Brain microvascular endothelial cell (primary cell): ENCODE measurements around the gene SLC49A4.

ENCODE experiments used
- DNase-seq: peaks from one replicate; pipeline ENCODE4 v3.0.0-alpha.2; 2020
- H3K27ac ChIP-seq: fragments of 250-450 bp; sonication (Bioruptor Pico); 2 replicates; pipeline ENCODE4 v1.5.1; 2020; ENCODE audit warnings: mild to moderate bottlenecking, moderate library complexity
- H3K27me3 ChIP-seq: fragments of 250-450 bp; sonication (Bioruptor Pico); replicated peaks from 2 replicates; pipeline ENCODE4 v1.5.1; 2020; ENCODE audit warnings: mild to moderate bottlenecking
- H3K36me3 ChIP-seq: fragments of 250-450 bp; sonication (Bioruptor Pico); replicated peaks from 2 replicates; pipeline ENCODE4 v1.5.1; 2020; ENCODE audit warnings: mild to moderate bottlenecking
- H3K4me3 ChIP-seq: 2 replicates; pipeline ENCODE4 v1.5.1; 2011; ENCODE audit warnings: low read depth, mild to moderate bottlenecking, control low read depth, low read length, moderate library complexity
- in situ Hi-C: cut with HindIII; loops from 2 replicates; pipeline ENCODE4 v1.10.0; 2017; ENCODE audit warnings: low sequenced_read_pairs, low pct_ligation_motif_present
- TF ChIP-seq, protein P1 (sequence below): IDR thresholded peaks from 2 replicates; pipeline ENCODE4 v1.5.1; 2011; ENCODE audit warnings: low read depth, mild to moderate bottlenecking, moderate library complexity, low read length, control low read depth, inconsistent platforms; ENCODE audit errors: missing control alignments

The SLC49A4 gene

GRCh38 chr3:122777563-122777962, 17.3 kb upstream of the SLC49A4 start:
- H3K4me3 ChIP-seq = no peak overlapping the region
- TF ChIP-seq, protein P1, sequence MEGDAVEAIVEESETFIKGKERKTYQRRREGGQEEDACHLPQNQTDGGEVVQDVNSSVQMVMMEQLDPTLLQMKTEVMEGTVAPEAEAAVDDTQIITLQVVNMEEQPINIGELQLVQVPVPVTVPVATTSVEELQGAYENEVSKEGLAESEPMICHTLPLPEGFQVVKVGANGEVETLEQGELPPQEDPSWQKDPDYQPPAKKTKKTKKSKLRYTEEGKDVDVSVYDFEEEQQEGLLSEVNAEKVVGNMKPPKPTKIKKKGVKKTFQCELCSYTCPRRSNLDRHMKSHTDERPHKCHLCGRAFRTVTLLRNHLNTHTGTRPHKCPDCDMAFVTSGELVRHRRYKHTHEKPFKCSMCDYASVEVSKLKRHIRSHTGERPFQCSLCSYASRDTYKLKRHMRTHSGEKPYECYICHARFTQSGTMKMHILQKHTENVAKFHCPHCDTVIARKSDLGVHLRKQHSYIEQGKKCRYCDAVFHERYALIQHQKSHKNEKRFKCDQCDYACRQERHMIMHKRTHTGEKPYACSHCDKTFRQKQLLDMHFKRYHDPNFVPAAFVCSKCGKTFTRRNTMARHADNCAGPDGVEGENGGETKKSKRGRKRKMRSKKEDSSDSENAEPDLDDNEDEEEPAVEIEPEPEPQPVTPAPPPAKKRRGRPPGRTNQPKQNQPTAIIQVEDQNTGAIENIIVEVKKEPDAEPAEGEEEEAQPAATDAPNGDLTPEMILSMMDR = no peak
- no peaks in the 10 kb centered on the region for H3K27me3 ChIP-seq
- no peaks in the 10 kb centered on the region for H3K36me3 ChIP-seq
- in situ Hi-C loops = no loop called here
- no peak overlapping the region for H3K27ac ChIP-seq
- DNase-seq = no peak

DNA sequence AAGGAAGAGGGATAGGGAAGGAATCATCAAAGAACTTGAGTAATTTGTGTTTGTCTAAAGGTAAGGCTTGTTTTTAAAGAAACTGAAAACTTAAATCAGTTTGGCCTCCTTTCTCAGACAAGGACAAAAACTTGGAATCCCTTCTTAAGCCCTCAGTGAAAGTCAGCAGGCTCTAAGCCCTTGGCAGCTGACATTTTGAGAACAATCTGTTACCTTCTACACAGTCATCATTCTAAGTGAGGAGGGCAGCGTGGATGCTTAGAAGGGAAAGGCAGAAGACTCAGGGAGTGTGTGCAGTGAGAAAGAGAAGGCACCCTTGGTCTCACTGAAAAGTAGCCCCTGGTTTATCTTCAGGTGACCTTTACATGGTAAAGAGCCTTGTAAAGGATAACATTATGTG, 12.1 kb upstream of the SLC49A4 start:
- TF ChIP-seq, protein P1 = no peak
- in situ Hi-C loops = no loop called here
- Histone ChIP-seq H3K27ac (no peak overlapping the region), H3K4me3 (no peak overlapping the region), H3K27me3 (no peaks in the 10 kb centered on the region), H3K36me3 (no peaks in the 10 kb centered on the region)
- DNase-seq = no peak

DNA sequence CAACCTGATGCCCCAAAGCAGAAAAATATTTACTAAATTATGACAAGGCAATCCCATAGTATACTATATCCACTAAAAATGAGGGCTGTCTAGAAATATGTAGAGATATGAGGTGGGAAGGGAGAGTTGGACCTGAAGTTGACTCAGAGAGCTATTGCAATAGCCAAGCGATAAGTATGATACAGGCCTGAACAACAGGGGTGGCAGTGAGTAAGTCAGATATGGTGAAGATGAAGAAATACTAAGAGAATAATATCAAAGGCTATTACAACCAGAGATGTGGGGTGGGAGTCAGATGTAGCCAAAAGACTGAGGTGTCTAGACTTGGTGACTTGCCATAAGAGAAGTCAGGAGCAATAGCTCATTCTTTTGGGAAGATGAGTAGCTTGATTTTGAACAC, 10.4 kb upstream of the SLC49A4 start:
- H3K27ac ChIP-seq = no peak overlapping the region

DNA sequence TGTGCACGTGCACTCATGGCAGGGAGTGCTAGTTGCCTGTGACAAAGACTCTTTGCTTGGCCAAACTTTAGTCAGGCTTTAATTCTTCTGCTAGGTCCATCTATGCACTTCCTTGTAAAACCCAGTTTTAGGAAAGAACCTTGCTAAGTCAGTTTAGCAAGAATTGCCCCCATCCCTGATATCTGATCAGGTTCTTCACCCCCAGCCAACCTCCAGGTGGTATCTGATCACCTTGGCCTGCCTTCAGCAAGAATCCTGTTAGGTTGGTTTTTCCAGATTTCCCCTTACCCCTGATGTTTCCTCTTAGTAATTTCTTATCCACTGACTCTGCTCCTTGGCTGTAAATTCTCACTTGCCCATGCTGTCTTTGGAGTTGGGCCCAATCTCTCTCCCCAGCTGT, 9.6 kb upstream of the SLC49A4 start:
- TF ChIP-seq, protein P1 = no peak
- no peaks in the 10 kb centered on the region for H3K36me3 ChIP-seq
- H3K27ac ChIP-seq = no peak overlapping the region
- no peak overlapping the region for H3K4me3 ChIP-seq
- DNase-seq = no peak
- no peaks in the 10 kb centered on the region for H3K27me3 ChIP-seq
- in situ Hi-C loops = no loop called here

More for the DNA sequence above, 10.4 kb upstream of the SLC49A4 start:
- in situ Hi-C loops = no loop called here
- no peaks in the 10 kb centered on the region for H3K36me3 ChIP-seq
- TF ChIP-seq, protein P1 = no peak
- no peak overlapping the region for H3K4me3 ChIP-seq
- H3K27me3 ChIP-seq = no peaks in the 10 kb centered on the region
- DNase-seq = peak; percentile 73

DNA sequence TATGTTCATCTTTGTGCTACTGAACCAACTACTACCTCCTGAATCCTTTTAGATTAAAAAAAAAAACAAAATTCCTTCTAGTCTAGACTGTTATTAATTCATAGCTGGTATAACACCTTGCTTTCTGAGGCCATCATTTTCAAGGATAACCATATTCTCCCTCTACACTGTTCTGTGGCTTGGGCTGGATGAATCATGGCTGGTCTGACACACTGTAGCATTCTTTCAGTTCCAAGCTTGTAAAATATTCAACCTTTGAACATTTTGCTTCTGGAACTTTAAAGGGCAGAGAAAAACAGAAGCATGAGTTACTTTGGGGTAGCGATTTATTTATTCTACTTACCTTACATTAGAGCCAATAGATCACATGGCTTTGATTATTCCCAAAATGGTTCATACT, 8.8 kb upstream of the SLC49A4 start:
- no peaks in the 10 kb centered on the region for H3K27me3 ChIP-seq
- H3K27ac ChIP-seq = peak overlapping the region; percentile 24
- TF ChIP-seq, protein P1 = no peak
- no peaks in the 10 kb centered on the region for H3K36me3 ChIP-seq
- no peak overlapping the region for H3K4me3 ChIP-seq
- peak; percentile 75 for DNase-seq
- in situ Hi-C loops = no loop called here

GRCh38 chr3:122787872-122788271, 7.0 kb upstream of the SLC49A4 start:
- no peak overlapping the region for H3K27ac ChIP-seq
- H3K4me3 ChIP-seq = no peak overlapping the region
- no peaks in the 10 kb centered on the region for H3K27me3 ChIP-seq
- TF ChIP-seq, protein P1 = no peak
- no peak for DNase-seq
- no peaks in the 10 kb centered on the region for H3K36me3 ChIP-seq
- in situ Hi-C loops = no loop called here
